ENCODE measurements around the gene SAA1. TPM values are rescaled to one million over a fixed set of nuclear protein-coding genes. Genes with fewer than 3 reads are reported as not detected.

The SAA1 gene
- total RNA-seq, 2 donors from 2014 or later = 64.1 TPM; not detected in 1

- Histone ChIP-seq H3K27me3 (replicated peaks; ENCODE audit: insufficient read depth) (no peaks in the 10 kb centered on the region), H3K9me3 (no peaks in the 10 kb centered on the region), H3K4me3 (no peak overlapping the region), H3K27ac (no peak overlapping the region), H3K4me1 (replicated peaks) (no peaks in the 10 kb centered on the region), H3K36me3 (no peaks in the 10 kb centered on the region)
- TF ChIP-seq CTCF (IDR thresholded peaks at IDR 0.05) (no peak), POLR2A (IDR thresholded peaks at IDR 0.05) (no peak), POLR2AphosphoS5 (IDR thresholded peaks at IDR 0.05) (no peak)
- DNase-seq (ENCODE audit: low spot score) = no peak
- intact Hi-C loops (cut with DNase I) = no loop called here
- WGBS = 97% methylated on average over 2 of the region's 2 CpGs
Measured at GRCh38 chr11:18308242-18308641, 42.2 kb downstream of the SAA1 start.

- no peak for DNase-seq (ENCODE audit: low spot score)
- H3K27me3 ChIP-seq (replicated peaks; ENCODE audit: insufficient read depth) = no peaks in the 10 kb centered on the region
- TF ChIP-seq POLR2A (IDR thresholded peaks at IDR 0.05) (no peak), POLR2AphosphoS5 (IDR thresholded peaks at IDR 0.05) (no peak), CTCF (IDR thresholded peaks at IDR 0.05) (no peak)
- no peaks in the 10 kb centered on the region for H3K9me3 ChIP-seq
- intact Hi-C loops (cut with DNase I) = no loop called here
- H3K4me1 ChIP-seq (replicated peaks) = no peaks in the 10 kb centered on the region
- no peak overlapping the region for H3K4me3 ChIP-seq
- H3K36me3 ChIP-seq = no peaks in the 10 kb centered on the region
- WGBS = 95% methylated on average over 5 of the region's 5 CpGs
- no peak overlapping the region for H3K27ac ChIP-seq
Measured at GRCh38 chr11:18309691-18310090, 43.6 kb downstream of the SAA1 start.

- Histone ChIP-seq H3K4me1 (replicated peaks) (no peaks in the 10 kb centered on the region), H3K9me3 (no peaks in the 10 kb centered on the region), H3K4me3 (no peak overlapping the region), H3K27me3 (replicated peaks; ENCODE audit: insufficient read depth) (no peaks in the 10 kb centered on the region), H3K36me3 (no peaks in the 10 kb centered on the region), H3K27ac (no peak overlapping the region)
- WGBS = 80% methylated on average over 6 of the region's 6 CpGs
- intact Hi-C loops (cut with DNase I) = no loop called here
- TF ChIP-seq POLR2A (IDR thresholded peaks at IDR 0.05) (no peak), POLR2AphosphoS5 (IDR thresholded peaks at IDR 0.05) (no peak), CTCF (IDR thresholded peaks at IDR 0.05) (no peak)
- DNase-seq (ENCODE audit: low spot score) = no peak
Measured at GRCh38 chr11:18310800-18311340, 44.8 kb downstream of the SAA1 start.

- H3K4me1 ChIP-seq (replicated peaks) = no peaks in the 10 kb centered on the region
- 45% methylated on average over 3 of the region's 3 CpGs for WGBS
- no peak overlapping the region for H3K27ac ChIP-seq
- TF ChIP-seq POLR2A (IDR thresholded peaks at IDR 0.05) (no peak), POLR2AphosphoS5 (IDR thresholded peaks at IDR 0.05) (peak; percentile 26)
- intact Hi-C loops (cut with DNase I) = no loop called here
- DNase-seq (ENCODE audit: low spot score) = no peak
- H3K27me3 ChIP-seq (replicated peaks; ENCODE audit: insufficient read depth) = no peaks in the 10 kb centered on the region
- H3K36me3 ChIP-seq = no peaks in the 10 kb centered on the region
- H3K4me3 ChIP-seq = no peak overlapping the region
- H3K9me3 ChIP-seq = no peaks in the 10 kb centered on the region
Measured at GRCh38 chr11:18312012-18312411, 45.9 kb downstream of the SAA1 start.

GRCh38 chr11:18312663-18313420, 46.8 kb downstream of the SAA1 start:
- no peaks in the 10 kb centered on the region for H3K36me3 ChIP-seq
- WGBS = 62% methylated on average over 2 of the region's 2 CpGs
- no peaks in the 10 kb centered on the region for H3K27me3 ChIP-seq (replicated peaks; ENCODE audit: insufficient read depth)
- H3K9me3 ChIP-seq = no peaks in the 10 kb centered on the region
- intact Hi-C loops (cut with DNase I) = no loop called here
- H3K4me3 ChIP-seq = no peak overlapping the region
- TF ChIP-seq POLR2AphosphoS5 (IDR thresholded peaks at IDR 0.05) (no peak), CTCF (IDR thresholded peaks at IDR 0.05) (no peak), POLR2A (IDR thresholded peaks at IDR 0.05) (no peak)
- H3K27ac ChIP-seq = no peak overlapping the region
- no peak for DNase-seq (ENCODE audit: low spot score)
- H3K4me1 ChIP-seq (replicated peaks) = no peaks in the 10 kb centered on the region

Data from prostate gland (tissue), 2 donors.